Smooth muscle cell (in vitro differentiated cells): ENCODE data around the gene PIK3CB. TPM values are rescaled to one million over a fixed set of nuclear protein-coding genes. Genes with fewer than 3 reads are reported as not detected.

ENCODE experiments used
- DNase-seq: peaks from one replicate; lab custom pipeline; 2025; ENCODE audit not compliant: unreplicated experiment; lab: John Stamatoyannopoulos, UW
- H2AFZ ChIP-seq: fragments of 200-600 bp; sonication (generic); 2 replicates; pipeline ENCODE4 v1.6.0; 2016; ENCODE audit warnings: antibody characterized with exemption, low read depth, mild to moderate bottlenecking
- H3F3A ChIP-seq: fragments of 200-600 bp; sonication (generic); 2 replicates; pipeline ENCODE4 v1.6.0; 2017; ENCODE audit warnings: antibody characterized with exemption, low read depth
- H3K27ac ChIP-seq: fragments of 200-600 bp; sonication (generic); 2 replicates; pipeline ENCODE4 v1.5.1; 2016; ENCODE audit warnings: low read depth, mild to moderate bottlenecking
- H3K27me3 ChIP-seq: fragments of 200-600 bp; sonication (generic); 2 replicates; pipeline ENCODE4 v1.6.1; 2016; ENCODE audit warnings: low read depth, mild to moderate bottlenecking
- H3K36me3 ChIP-seq: fragments of 200-600 bp; sonication (generic); 2 replicates; pipeline ENCODE4 v1.5.1; 2016; ENCODE audit warnings: low read depth
- H3K4me1 ChIP-seq: fragments of 200-600 bp; sonication (generic); 2 replicates; pipeline ENCODE4 v1.5.1; 2016; ENCODE audit warnings: low read depth
- H3K4me2 ChIP-seq: fragments of 200-600 bp; sonication (generic); 2 replicates; pipeline ENCODE4 v1.6.0; 2016; ENCODE audit warnings: mild to moderate bottlenecking
- H3K4me3 ChIP-seq: fragments of 200-600 bp; sonication (generic); 2 replicates; pipeline ENCODE4 v1.5.1; 2016; ENCODE audit warnings: mild to moderate bottlenecking
- H3K79me2 ChIP-seq: fragments of 200-600 bp; sonication (generic); 2 replicates; pipeline ENCODE4 v1.6.0; 2016; ENCODE audit warnings: low read depth, mild to moderate bottlenecking
- H3K9ac ChIP-seq: fragments of 200-600 bp; sonication (generic); 2 replicates; pipeline ENCODE4 v1.6.0; 2016; ENCODE audit warnings: low read depth
- H3K9me3 ChIP-seq: fragments of 200-600 bp; sonication (generic); replicated peaks from 2 replicates; pipeline ENCODE4 v1.5.1; 2016; ENCODE audit warnings: low read depth
- H4K20me1 ChIP-seq: fragments of 200-600 bp; sonication (generic); 2 replicates; pipeline ENCODE4 v1.6.0; 2016; ENCODE audit warnings: low read depth
- CTCF ChIP-seq: fragments of 200-600 bp; sonication (generic); IDR thresholded peaks from 2 replicates; pipeline ENCODE4 v1.5.1; 2017; ENCODE audit warnings: borderline replicate concordance, mild to moderate bottlenecking, antibody characterized with exemption; ENCODE audit not compliant: insufficient read depth, poor library complexity, severe bottlenecking
- WGBS: methylation state at CpG from one replicate; pipeline ENCODE4 v1.1.7; 2016; ENCODE audit warnings: low lambda C conversion rate; 5-methylcytosine and 5-hydroxymethylcytosine counted together
- polyA plus RNA-seq: library from polyadenylated mRNA; unstranded; fragments of >200 nt; fragmentation: Nextera tagmentation; extraction: Ambion mirVana; gene quantifications from 2 replicates; pipeline ENCODE4 v1.2.1, GENCODE V29; 2016
- total RNA-seq: library from RNA; depleted of rRNA; stranded (reverse); fragments of >200 nt; gene quantifications from 2 replicates; pipeline ENCODE4 v1.2.3, GENCODE V29; 2014

The PIK3CB gene
- total and polyA plus RNA-seq, 2 experiments from 2014 or later, result 2.6 to 4.5 TPM

GRCh38 chr3:138862924-138863775, 28.4 kb upstream of the PIK3CB start:
- Histone ChIP-seq H3K4me1 (peaks cover 19% of the 10 kb centered on the region), H3K27ac (peak overlapping the region; percentile 90), H3F3A (no peaks in the 10 kb centered on the region), H4K20me1 (no peaks in the 10 kb centered on the region), H3K9ac (peak overlapping the region; percentile 72), H3K9me3 (no peaks in the 10 kb centered on the region), H3K4me2 (peak overlapping the region; percentile 75), H3K27me3 (no peaks in the 10 kb centered on the region), H3K36me3 (no peaks in the 10 kb centered on the region), H3K79me2 (no peaks in the 10 kb centered on the region), H3K4me3 (no peak overlapping the region), H2AFZ (peak overlapping the region; percentile 75)
- WGBS, result 18% methylated on average over 11 of the region's 11 CpGs
- no peak for DNase-seq
- no peak for TF ChIP-seq CTCF

DNA sequence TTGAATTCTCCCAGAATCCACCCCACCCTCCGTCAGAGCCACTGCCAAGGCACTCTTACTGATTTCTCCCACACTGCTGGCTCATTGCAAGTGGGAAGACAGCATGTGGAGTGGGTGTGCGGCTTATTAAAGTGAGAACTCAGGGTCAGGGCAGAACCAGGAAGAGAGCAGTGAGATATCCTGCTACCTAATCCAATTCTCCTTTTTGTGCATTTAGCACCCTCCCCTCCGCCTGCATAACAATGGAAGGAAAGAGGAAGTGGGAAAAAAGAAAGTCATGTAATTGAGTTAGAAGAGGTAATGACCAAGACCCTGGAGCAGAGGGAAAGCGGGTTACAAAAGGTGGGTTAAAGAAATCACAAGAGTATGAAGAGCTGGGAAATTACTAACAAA, 27.8 kb upstream of the PIK3CB start:
- Histone ChIP-seq H3F3A (no peaks in the 10 kb centered on the region), H3K79me2 (no peaks in the 10 kb centered on the region), H3K4me1 (peaks cover 19% of the 10 kb centered on the region), H3K9ac (peak overlapping the region; percentile 72), H4K20me1 (no peaks in the 10 kb centered on the region), H3K4me2 (peak overlapping the region; percentile 75), H3K9me3 (no peaks in the 10 kb centered on the region), H3K4me3 (no peak overlapping the region), H3K36me3 (no peaks in the 10 kb centered on the region), H3K27ac (peak overlapping the region; percentile 90), H2AFZ (peak overlapping the region; percentile 75), H3K27me3 (no peaks in the 10 kb centered on the region)
- WGBS, result 55% methylated on average over 4 of the region's 4 CpGs
- TF ChIP-seq CTCF, result no peak
- DNase-seq, result no peak

GRCh38 chr3:138861798-138862197, 27.1 kb upstream of the PIK3CB start:
- Histone ChIP-seq H3K9ac (no peak overlapping the region), H3K4me3 (no peak overlapping the region), H4K20me1 (no peaks in the 10 kb centered on the region), H3K9me3 (no peaks in the 10 kb centered on the region), H3K4me1 (peaks cover 19% of the 10 kb centered on the region), H3F3A (no peaks in the 10 kb centered on the region), H3K36me3 (no peaks in the 10 kb centered on the region), H3K27me3 (no peaks in the 10 kb centered on the region), H3K27ac (no peak overlapping the region), H2AFZ (peak overlapping the region; percentile 4), H3K4me2 (no peak overlapping the region), H3K79me2 (no peaks in the 10 kb centered on the region)
- WGBS, result 50% methylated on average over 5 of the region's 5 CpGs
- no peak for TF ChIP-seq CTCF
- DNase-seq, result no peak

GRCh38 chr3:138856799-138857198, 22.1 kb upstream of the PIK3CB start:
- H3K79me2 ChIP-seq, result no peaks in the 10 kb centered on the region
- no peaks in the 10 kb centered on the region for H3F3A ChIP-seq
- H3K4me2 ChIP-seq, result no peak overlapping the region
- no peaks in the 10 kb centered on the region for H4K20me1 ChIP-seq
- no peak overlapping the region for H2AFZ ChIP-seq
- no peak overlapping the region for H3K4me3 ChIP-seq
- no peaks in the 10 kb centered on the region for H3K27me3 ChIP-seq
- no peak overlapping the region for H3K9ac ChIP-seq
- no peak for DNase-seq
- TF ChIP-seq CTCF, result no peak
- H3K27ac ChIP-seq, result no peak overlapping the region
- WGBS, result 93% methylated on average over 3 of the region's 3 CpGs
- H3K9me3 ChIP-seq, result no peaks in the 10 kb centered on the region
- H3K36me3 ChIP-seq, result no peaks in the 10 kb centered on the region
- peaks cover 2% of the 10 kb centered on the region for H3K4me1 ChIP-seq
